Measurements from ENCODE around the gene H2AZ2.
A peak's percentile ranks its signal among the peaks of the same experiment; 100 is the strongest.

The H2AZ2 gene

GRCh38 chr7:44801890-44802289 is 46.0 kb downstream of the H2AZ2 start:
- H3K4me3 ChIP-seq (ENCODE audit: low read depth, low read length): no peak overlapping the region
- ChIA-PET POLR2A (interaction anchor here (0.6 to 1.2 kb wide), 2 partner anchors 10 to 219 kb away, joined by 3 read pairs; no protein-coding TSS in a partner anchor), CTCF (interaction anchor here (0.9 to 1.2 kb wide), 3 partner anchors 18 to 334 kb away, joined by 3 read pairs; no protein-coding TSS in a partner anchor)
- TF ChIP-seq CTCF (IDR thresholded peaks at IDR 0.05; ENCODE audit: insufficient read depth, low read length, missing control alignments): no peak
- no peak for DNase-seq (ENCODE audit: low read depth, low spot score)

GRCh38 chr7:44799939-44800338 is 47.9 kb downstream of the H2AZ2 start:
- ChIA-PET POLR2A (interaction anchor here (0.7 kb wide), 1 partner anchor 48 kb away, joined by 7 read pairs; no protein-coding TSS in a partner anchor), CTCF (interaction anchor here (1.3 kb wide), 1 partner anchor 211 kb away, joined by 3 read pairs; no protein-coding TSS in a partner anchor)
- no peak overlapping the region for H3K4me3 ChIP-seq (ENCODE audit: low read depth, low read length)
- no peak for DNase-seq (ENCODE audit: low read depth, low spot score)
- no peak for TF ChIP-seq CTCF (IDR thresholded peaks at IDR 0.05; ENCODE audit: insufficient read depth, low read length, missing control alignments)

- peak overlapping the region; percentile 96 for H3K4me3 ChIP-seq (ENCODE audit: low read depth, low read length)
- ChIA-PET POLR2A (interaction anchor here (0.6 to 1.3 kb wide), 6 partner anchors 11 to 337 kb away, joined by 3 to 5 read pairs (median 3); partner anchors contain the start of gene OGDH), CTCF (interaction anchor here (0.6 to 2.0 kb wide), 12 partner anchors 15 to 337 kb away, joined by 3 to 9 read pairs (median 4); no protein-coding TSS in a partner anchor)
These were observed 49.1 kb downstream of the H2AZ2 start for GRCh38 chr7:44798649-44799305.

GRCh38 chr7:44797329-44798258 is 50.3 kb downstream of the H2AZ2 start:
- ChIA-PET POLR2A (interaction anchor here (0.7 to 1.5 kb wide), 12 partner anchors 8 to 339 kb away, joined by 3 to 5 read pairs (median 4); partner anchors contain the start of genes OGDH and TMED4), CTCF (interaction anchor here (0.7 to 2.0 kb wide), 10 partner anchors 16 to 215 kb away, joined by 3 to 9 read pairs (median 3); no protein-coding TSS in a partner anchor)
- H3K4me3 ChIP-seq (ENCODE audit: low read depth, low read length): peak overlapping the region; percentile 96
- DNase-seq (ENCODE audit: low read depth, low spot score): peak; percentile 37
- TF ChIP-seq CTCF (IDR thresholded peaks at IDR 0.05; ENCODE audit: insufficient read depth, low read length, missing control alignments): peak; percentile 67

More at GRCh38 chr7:44798649-44799305, 49.1 kb downstream of the H2AZ2 start:
- no peak for DNase-seq (ENCODE audit: low read depth, low spot score)
- TF ChIP-seq CTCF (IDR thresholded peaks at IDR 0.05; ENCODE audit: insufficient read depth, low read length, missing control alignments): no peak

GRCh38 chr7:44796504-44797328 is 51.2 kb downstream of the H2AZ2 start, which contains the start of gene PPIA:
Gene PPIA, plus strand, starts transcription at chr7:44796681. Its CDS starts 44 bp downstream, at chr7:44796725.
- DNase-seq (ENCODE audit: low read depth, low spot score): peak; percentile 90
- CTCF ChIA-PET: interaction anchor here (1.0 kb wide), 1 partner anchor 118 kb away, joined by 3 read pairs; no protein-coding TSS in a partner anchor
- no peak for TF ChIP-seq CTCF (IDR thresholded peaks at IDR 0.05; ENCODE audit: insufficient read depth, low read length, missing control alignments)
- H3K4me3 ChIP-seq (ENCODE audit: low read depth, low read length): peak within 1 kb of the TSS; percentile 96
- POLR2A ChIA-PET: interaction anchor here (0.7 to 1.5 kb wide), 9 partner anchors 9 to 214 kb away, joined by 3 to 5 read pairs (median 4); partner anchors contain the start of gene TMED4
